DND-41 (cell line): ENCODE results near the gene MCHR1.

Source experiments
- EZH2 ChIP-seq: IDR thresholded peaks from 3 replicates; pipeline ENCODE4 v1.6.1; 2012; ENCODE audit warnings: borderline replicate concordance, low read depth, mild to moderate bottlenecking, moderate library complexity, low read length, inconsistent platforms; ENCODE audit not compliant: severe bottlenecking
- TF ChIP-seq, protein P1 (sequence below): IDR thresholded peaks from 2 replicates; pipeline ENCODE4 v1.5.1; 2012; ENCODE audit warnings: borderline replicate concordance, low read length, moderate library complexity, mild to moderate bottlenecking; ENCODE audit not compliant: poor library complexity, severe bottlenecking; ENCODE audit errors: extremely low read depth

DNA sequence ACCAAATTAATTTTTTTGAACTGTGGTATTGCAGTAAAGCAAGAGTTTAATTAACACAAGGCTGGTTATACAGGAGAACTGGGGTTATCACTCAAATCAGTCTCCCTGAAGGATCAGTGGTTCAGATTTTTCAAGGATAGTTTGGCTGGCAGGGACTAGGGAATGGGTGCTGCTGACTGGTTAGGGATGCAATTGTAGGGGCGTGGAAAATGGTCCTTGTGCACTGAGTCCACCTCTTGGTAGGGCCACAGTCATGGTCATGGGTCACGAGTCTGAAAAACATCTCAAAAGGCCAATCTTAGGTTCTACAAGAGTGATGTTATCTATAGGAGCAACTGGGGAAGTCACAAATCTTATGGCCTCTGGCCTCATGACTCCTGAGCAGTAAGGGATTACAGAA lies 27.9 kb downstream of the MCHR1 start:
- TF ChIP-seq, protein P1, sequence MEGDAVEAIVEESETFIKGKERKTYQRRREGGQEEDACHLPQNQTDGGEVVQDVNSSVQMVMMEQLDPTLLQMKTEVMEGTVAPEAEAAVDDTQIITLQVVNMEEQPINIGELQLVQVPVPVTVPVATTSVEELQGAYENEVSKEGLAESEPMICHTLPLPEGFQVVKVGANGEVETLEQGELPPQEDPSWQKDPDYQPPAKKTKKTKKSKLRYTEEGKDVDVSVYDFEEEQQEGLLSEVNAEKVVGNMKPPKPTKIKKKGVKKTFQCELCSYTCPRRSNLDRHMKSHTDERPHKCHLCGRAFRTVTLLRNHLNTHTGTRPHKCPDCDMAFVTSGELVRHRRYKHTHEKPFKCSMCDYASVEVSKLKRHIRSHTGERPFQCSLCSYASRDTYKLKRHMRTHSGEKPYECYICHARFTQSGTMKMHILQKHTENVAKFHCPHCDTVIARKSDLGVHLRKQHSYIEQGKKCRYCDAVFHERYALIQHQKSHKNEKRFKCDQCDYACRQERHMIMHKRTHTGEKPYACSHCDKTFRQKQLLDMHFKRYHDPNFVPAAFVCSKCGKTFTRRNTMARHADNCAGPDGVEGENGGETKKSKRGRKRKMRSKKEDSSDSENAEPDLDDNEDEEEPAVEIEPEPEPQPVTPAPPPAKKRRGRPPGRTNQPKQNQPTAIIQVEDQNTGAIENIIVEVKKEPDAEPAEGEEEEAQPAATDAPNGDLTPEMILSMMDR: no peak
- TF ChIP-seq EZH2: no peak
